Left ventricle myocardium inferior (tissue), 1 donor: ENCODE data around the gene RMC1. TPM values are rescaled to one million over a fixed set of nuclear protein-coding genes. Genes with fewer than 3 reads are reported as not detected.

Experiments
- DNase-seq: peaks from one replicate; pipeline ENCODE4 v3.0.0-alpha.2; 2020
- H3K27ac ChIP-seq: fragments of 200-600 bp; replicated peaks from 2 replicates; pipeline ENCODE4 v1.8.0; 2021
- H3K27me3 ChIP-seq: fragments of 200-600 bp; 2 replicates; pipeline ENCODE4 v1.8.0; 2021; ENCODE audit warnings: low read depth
- H3K36me3 ChIP-seq: fragments of 200-600 bp; 2 replicates; pipeline ENCODE4 v1.8.0; 2021
- H3K4me1 ChIP-seq: fragments of 200-600 bp; 2 replicates; pipeline ENCODE4 v1.8.0; 2021
- H3K4me3 ChIP-seq: fragments of 200-600 bp; 2 replicates; pipeline ENCODE4 v1.8.0; 2021; ENCODE audit warnings: mild to moderate bottlenecking, moderate library complexity
- H3K9me3 ChIP-seq: fragments of 200-600 bp; replicated peaks from 2 replicates; pipeline ENCODE4 v1.8.0; 2021
- intact Hi-C: fragments of 100-400 bp; cut with micrococcal nuclease; formaldehyde crosslinking; loops from one replicate; pipeline ENCODE4 v1.11.0; 2022
- total RNA-seq: library from RNA; stranded (reverse); fragmentation: NEBNext Ultra II Directional; extraction: Animal tissue kit (Norgen Biotek cat#: 25700); gene quantifications from one replicate; pipeline ENCODE4 v1.2.1, GENCODE V29; 2021
- TF ChIP-seq, protein P1 (sequence below): fragments of 200-600 bp; IDR thresholded peaks from 2 replicates; pipeline ENCODE4 v1.8.0; 2021; ENCODE audit warnings: antibody characterized with exemption, mild to moderate bottlenecking, borderline replicate concordance
- donor health status: DM: no; HTN: yes; CAD: no; lungs with severe emphysema.

The RMC1 gene
- total RNA-seq, 1 donor from 2014 or later, result 14.7 TPM

DNA sequence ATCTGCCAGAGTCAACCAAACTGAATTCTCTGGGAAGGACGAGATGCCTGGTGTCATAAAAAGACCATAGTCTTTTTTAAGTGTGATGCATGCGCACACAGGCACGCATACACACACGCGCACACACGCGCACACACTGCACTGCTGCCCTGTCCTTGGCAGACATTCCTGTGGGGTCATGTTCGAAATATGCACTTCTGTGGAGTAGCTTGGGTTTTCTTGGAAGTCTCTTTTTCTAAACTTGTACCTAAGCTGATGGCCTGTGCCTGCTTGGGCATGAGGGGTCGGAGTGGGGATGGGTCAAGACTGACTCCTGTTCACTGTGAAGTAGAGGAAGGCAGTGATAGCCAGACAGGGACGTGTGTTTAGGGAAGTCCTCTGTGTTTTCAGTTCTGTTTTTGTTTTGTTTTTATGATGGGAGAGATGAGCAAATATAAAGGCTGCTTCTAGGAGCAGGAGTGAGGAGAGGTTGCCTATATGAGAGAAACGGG, 4.0 kb upstream of the RMC1 start:
- H3K27me3 ChIP-seq, result no peaks in the 10 kb centered on the region
- DNase-seq, result no peak
- H3K9me3 ChIP-seq, result no peaks in the 10 kb centered on the region
- H3K4me1 ChIP-seq, result peaks cover 22% of the 10 kb centered on the region
- H3K4me3 ChIP-seq, result no peak overlapping the region
- H3K27ac ChIP-seq, result no peak overlapping the region
- TF ChIP-seq, protein P1, sequence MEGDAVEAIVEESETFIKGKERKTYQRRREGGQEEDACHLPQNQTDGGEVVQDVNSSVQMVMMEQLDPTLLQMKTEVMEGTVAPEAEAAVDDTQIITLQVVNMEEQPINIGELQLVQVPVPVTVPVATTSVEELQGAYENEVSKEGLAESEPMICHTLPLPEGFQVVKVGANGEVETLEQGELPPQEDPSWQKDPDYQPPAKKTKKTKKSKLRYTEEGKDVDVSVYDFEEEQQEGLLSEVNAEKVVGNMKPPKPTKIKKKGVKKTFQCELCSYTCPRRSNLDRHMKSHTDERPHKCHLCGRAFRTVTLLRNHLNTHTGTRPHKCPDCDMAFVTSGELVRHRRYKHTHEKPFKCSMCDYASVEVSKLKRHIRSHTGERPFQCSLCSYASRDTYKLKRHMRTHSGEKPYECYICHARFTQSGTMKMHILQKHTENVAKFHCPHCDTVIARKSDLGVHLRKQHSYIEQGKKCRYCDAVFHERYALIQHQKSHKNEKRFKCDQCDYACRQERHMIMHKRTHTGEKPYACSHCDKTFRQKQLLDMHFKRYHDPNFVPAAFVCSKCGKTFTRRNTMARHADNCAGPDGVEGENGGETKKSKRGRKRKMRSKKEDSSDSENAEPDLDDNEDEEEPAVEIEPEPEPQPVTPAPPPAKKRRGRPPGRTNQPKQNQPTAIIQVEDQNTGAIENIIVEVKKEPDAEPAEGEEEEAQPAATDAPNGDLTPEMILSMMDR, result no peak
- H3K36me3 ChIP-seq, result no peaks in the 10 kb centered on the region
- intact Hi-C loops, result no loop called here

DNA sequence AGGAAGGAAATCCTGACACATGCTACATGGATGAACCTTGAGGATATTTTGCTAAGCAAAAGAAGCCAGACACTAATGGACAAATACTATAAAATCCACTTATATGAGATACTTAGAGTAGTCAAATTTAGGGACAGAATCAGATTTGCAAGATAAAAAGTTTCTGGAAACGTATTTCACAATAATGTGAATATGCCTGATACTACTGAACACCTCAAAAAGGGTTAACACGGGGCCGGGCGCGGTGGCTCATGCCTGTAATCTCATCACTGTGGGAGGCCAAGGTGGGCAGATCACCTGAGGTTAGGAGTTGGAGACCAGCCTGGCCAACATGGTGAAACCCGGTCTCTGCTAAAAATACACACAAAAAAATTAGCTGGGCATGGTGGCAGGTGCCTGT, 1.7 kb upstream of the RMC1 start:
- intact Hi-C loops, result loop anchor here (5.0 kb wide), 1 partner anchor 86 kb away; the partner anchor contains the start of gene NPC1
- DNase-seq, result no peak
- no peak overlapping the region for H3K27ac ChIP-seq
- TF ChIP-seq, protein P1, result no peak
- no peak overlapping the region for H3K4me3 ChIP-seq
- no peaks in the 10 kb centered on the region for H3K36me3 ChIP-seq
- no peaks in the 10 kb centered on the region for H3K27me3 ChIP-seq
- no peaks in the 10 kb centered on the region for H3K9me3 ChIP-seq
- H3K4me1 ChIP-seq, result peaks cover 35% of the 10 kb centered on the region

DNA sequence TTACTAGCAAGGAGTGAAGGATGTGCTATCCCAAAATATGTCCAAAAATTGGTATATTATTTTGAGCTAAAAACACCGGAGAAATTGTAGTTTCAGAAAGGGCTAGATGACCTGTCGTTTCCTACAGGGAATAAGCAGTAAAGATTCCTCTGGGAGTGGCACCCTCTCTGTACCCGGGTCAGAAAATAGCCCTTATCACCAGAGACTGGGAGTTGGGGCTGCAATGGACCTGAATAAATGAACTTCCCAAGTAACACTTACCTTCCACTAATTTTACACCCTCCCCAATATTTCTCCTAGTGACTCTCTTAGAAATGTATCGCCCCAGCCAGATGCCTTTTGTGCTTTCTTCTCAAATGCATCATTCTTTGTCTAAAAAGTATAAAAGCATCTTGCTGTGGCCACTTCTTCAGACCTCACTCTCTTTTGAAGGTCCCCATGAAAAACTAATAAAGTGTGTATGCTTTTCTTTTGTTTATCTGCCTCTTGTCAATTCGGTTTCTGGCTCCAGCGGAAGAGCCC, 734 bp upstream of the RMC1 start:
- no peak for DNase-seq
- TF ChIP-seq, protein P1, result no peak
- no peaks in the 10 kb centered on the region for H3K9me3 ChIP-seq
- H3K27ac ChIP-seq, result peak overlapping the region; percentile 97
- H3K36me3 ChIP-seq, result peaks cover 8% of the 10 kb centered on the region
- peaks cover 35% of the 10 kb centered on the region for H3K4me1 ChIP-seq
- intact Hi-C loops, result loop anchor here (5.0 kb wide), 1 partner anchor 85 kb away; the partner anchor contains the start of gene NPC1
- peak overlapping the region; percentile 99 for H3K4me3 ChIP-seq
- H3K27me3 ChIP-seq, result no peaks in the 10 kb centered on the region

DNA sequence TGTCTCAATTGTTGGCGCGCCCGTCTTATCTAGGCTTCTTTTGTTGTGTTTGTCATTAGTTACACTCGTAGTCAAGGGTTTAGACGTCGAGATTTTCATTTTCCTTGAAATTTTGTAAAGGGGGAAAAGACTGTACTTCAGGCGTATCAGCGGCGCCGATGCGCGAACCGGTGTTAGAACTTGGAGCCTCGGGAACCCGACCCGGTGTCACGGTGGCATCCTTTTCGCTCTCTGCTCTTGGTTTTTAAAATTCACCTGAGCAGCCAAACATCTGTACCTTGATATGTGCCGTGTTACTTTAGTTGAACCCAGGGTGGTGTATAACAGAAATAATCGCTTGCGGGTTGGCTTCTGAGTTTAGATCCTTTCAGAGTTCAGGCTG, 643 bp downstream of the RMC1 start:
- peaks cover 35% of the 10 kb centered on the region for H3K4me1 ChIP-seq
- peak overlapping the region; percentile 99 for H3K4me3 ChIP-seq
- intact Hi-C loops, result loop anchor here (5.0 kb wide), 1 partner anchor 83 kb away; the partner anchor contains the start of gene NPC1
- peaks cover 19% of the 10 kb centered on the region for H3K36me3 ChIP-seq
- H3K27ac ChIP-seq, result peak overlapping the region; percentile 97
- TF ChIP-seq, protein P1, result no peak
- H3K27me3 ChIP-seq, result no peaks in the 10 kb centered on the region
- DNase-seq, result no peak
- no peaks in the 10 kb centered on the region for H3K9me3 ChIP-seq

DNA sequence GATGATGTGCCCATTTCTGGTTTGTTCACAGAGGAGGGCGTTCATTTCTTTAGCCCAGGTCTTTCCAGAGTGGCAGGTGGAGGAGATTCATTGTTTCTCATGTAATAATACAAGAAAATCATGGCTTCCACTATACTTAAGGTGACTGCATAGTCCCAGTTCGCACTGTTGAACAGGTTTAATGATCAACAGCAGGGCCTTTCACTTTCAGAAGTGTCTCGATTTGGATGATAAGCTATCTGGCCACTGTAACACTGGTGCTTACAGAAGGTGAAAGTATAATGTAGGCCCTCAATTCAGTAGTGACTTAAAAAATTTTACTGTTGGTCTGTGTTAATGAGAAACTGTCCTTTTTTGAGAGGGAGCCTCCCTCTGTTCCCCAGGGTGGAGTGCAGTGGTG, 1.4 kb downstream of the RMC1 start:
- Histone ChIP-seq H3K36me3 (peaks cover 26% of the 10 kb centered on the region), H3K4me1 (peaks cover 35% of the 10 kb centered on the region), H3K27ac (no peak overlapping the region), H3K9me3 (no peaks in the 10 kb centered on the region), H3K27me3 (no peaks in the 10 kb centered on the region), H3K4me3 (peak overlapping the region; percentile 99)
- intact Hi-C loops, result loop anchor here (5.0 kb wide), 1 partner anchor 83 kb away; the partner anchor contains the start of gene NPC1
- TF ChIP-seq, protein P1, result no peak
- DNase-seq, result no peak
